Progenitor cell of endocrine pancreas (in vitro differentiated cells): Measurements from ENCODE around the gene INSM1. TPM values are rescaled to one million over a fixed set of nuclear protein-coding genes. Genes with fewer than 3 reads are reported as not detected.

Experiments
- DNase-seq: peaks from one replicate; pipeline ENCODE4 v3.0.0; 2021; ENCODE audit warnings: low spot score; ENCODE audit not compliant: unreplicated experiment
- H3K27ac Mint-ChIP-seq: 2 replicates; pipeline ENCODE4 v1.8.0; 2021; ENCODE audit warnings: mild to moderate bottlenecking, moderate library complexity, mixed read lengths
- H3K27me3 Mint-ChIP-seq: 2 replicates; pipeline ENCODE4 v1.8.0; 2021; ENCODE audit warnings: mixed read lengths
- H3K36me3 Mint-ChIP-seq: 2 replicates; pipeline ENCODE4 v1.8.0; 2022; ENCODE audit warnings: mixed read lengths; ENCODE audit not compliant: insufficient read depth
- H3K4me1 Mint-ChIP-seq: 2 replicates; pipeline ENCODE4 v1.8.0; 2021; ENCODE audit warnings: low read depth, mixed read lengths
- H3K4me3 Mint-ChIP-seq: 2 replicates; pipeline ENCODE4 v1.8.0; 2021; ENCODE audit warnings: low read depth, mild to moderate bottlenecking, moderate library complexity, mixed read lengths
- H3K9me3 Mint-ChIP-seq: 2 replicates; pipeline ENCODE4 v1.8.0; 2021; ENCODE audit warnings: low read depth, mixed read lengths
- total RNA-seq: library from RNA; stranded (reverse); gene quantifications from 2 replicates; pipeline ENCODE4 v1.2.1, GENCODE V29; 2021
- TF ChIP-seq, protein P1 (sequence below): fragments of 200-600 bp; sonication (generic); IDR thresholded peaks from one replicate; pipeline ENCODE4 v1.5.0; 2021; ENCODE audit warnings: antibody characterized with exemption, mild to moderate bottlenecking; ENCODE audit not compliant: unreplicated experiment

Gene INSM1
- total RNA-seq, 1 donor from 2014 or later, result 46.1 TPM

DNA sequence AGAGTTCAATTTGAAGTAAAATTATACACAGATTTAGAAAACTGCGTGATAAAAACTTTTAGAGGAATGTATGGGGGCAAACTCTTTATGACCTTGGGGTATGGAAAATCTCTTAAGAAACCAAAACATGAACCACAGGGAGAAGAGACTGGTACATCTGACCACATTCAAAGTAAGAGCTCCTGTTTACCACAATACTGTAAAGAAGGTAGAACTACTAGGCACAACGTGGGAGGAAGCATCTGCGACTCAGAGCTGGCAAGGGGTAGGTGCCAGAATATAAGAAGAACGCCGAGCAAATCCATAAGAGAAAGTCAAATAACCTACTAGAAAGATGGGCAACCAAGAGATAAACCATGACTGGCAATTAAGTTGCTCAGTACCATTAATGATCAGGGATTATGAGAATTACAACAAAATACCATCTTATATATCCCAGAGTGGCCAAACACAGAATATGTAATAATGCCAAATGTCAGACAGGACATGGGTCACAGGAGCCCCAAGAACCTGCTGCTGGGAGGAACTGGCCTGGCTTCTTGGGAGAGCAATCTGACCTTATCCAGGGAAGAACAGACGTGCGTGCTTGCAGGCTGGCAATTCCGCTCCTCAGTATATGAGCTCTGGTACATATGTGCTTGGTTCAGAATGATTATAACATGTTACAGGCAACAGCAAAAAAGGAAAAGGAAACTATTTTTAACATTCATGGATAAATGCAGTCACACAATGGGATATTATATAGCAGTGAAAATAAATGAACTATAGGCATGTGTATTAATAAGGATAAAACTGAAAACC lies 50.2 kb downstream of the INSM1 start:
- TF ChIP-seq, protein P1, sequence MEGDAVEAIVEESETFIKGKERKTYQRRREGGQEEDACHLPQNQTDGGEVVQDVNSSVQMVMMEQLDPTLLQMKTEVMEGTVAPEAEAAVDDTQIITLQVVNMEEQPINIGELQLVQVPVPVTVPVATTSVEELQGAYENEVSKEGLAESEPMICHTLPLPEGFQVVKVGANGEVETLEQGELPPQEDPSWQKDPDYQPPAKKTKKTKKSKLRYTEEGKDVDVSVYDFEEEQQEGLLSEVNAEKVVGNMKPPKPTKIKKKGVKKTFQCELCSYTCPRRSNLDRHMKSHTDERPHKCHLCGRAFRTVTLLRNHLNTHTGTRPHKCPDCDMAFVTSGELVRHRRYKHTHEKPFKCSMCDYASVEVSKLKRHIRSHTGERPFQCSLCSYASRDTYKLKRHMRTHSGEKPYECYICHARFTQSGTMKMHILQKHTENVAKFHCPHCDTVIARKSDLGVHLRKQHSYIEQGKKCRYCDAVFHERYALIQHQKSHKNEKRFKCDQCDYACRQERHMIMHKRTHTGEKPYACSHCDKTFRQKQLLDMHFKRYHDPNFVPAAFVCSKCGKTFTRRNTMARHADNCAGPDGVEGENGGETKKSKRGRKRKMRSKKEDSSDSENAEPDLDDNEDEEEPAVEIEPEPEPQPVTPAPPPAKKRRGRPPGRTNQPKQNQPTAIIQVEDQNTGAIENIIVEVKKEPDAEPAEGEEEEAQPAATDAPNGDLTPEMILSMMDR, result no peak
- H3K4me3 Mint-ChIP-seq, result no peak overlapping the region

More for the DNA sequence above, 50.2 kb downstream of the INSM1 start:
- no peak for DNase-seq
- peaks cover 21% of the 10 kb centered on the region for H3K36me3 Mint-ChIP-seq
- peaks cover 3% of the 10 kb centered on the region for H3K4me1 Mint-ChIP-seq
- no peak overlapping the region for H3K27ac Mint-ChIP-seq
- no peaks in the 10 kb centered on the region for H3K9me3 Mint-ChIP-seq
- peaks cover 2% of the 10 kb centered on the region for H3K27me3 Mint-ChIP-seq
